OCI-LY7 (cell line): ENCODE data around the gene HOXA1. TPM values are rescaled to one million over a fixed set of nuclear protein-coding genes. Genes with fewer than 3 reads are reported as not detected.

Source experiments
- BruUV-seq: library from RNA; stranded (reverse); fragments of 400-500 nt; replicated peaks from 2 replicates; lab custom pipeline; 2021; lab: Mats Ljungman, UMichigan
- CTCF ChIA-PET: fragments of 300-600 bp; sonication (Branson Sonifier 250); formaldehyde crosslinking; loops from one replicate; lab custom pipeline; 2022; ENCODE audit warnings: antibody characterized with exemption; ENCODE audit not compliant: unreplicated experiment; lab: Charles Lee
- POLR2A ChIA-PET: fragments of 300-600 bp; sonication (Branson Sonifier 250); formaldehyde crosslinking; loops from one replicate; lab custom pipeline; 2022; ENCODE audit warnings: antibody characterized with exemption; lab: Charles Lee
- DNase-seq: peaks from one replicate; pipeline ENCODE4 v3.0.0-alpha.2; 2015; ENCODE audit warnings: low spot score
- H2AFZ ChIP-seq: fragments of 200-600 bp; sonication (generic), shearing (Covaris generic); 2 replicates; pipeline ENCODE4 v1.6.1; 2014; ENCODE audit warnings: mild to moderate bottlenecking, antibody characterized with exemption, low read length, moderate library complexity
- H3K27ac ChIP-seq: fragments of 200-600 bp; sonication (generic); 2 replicates; pipeline ENCODE4 v1.5.1; 2014; ENCODE audit warnings: mixed run types, low read depth, mild to moderate bottlenecking, moderate library complexity, low read length, inconsistent platforms; ENCODE audit not compliant: poor library complexity, severe bottlenecking
- H3K36me3 ChIP-seq: fragments of 200-600 bp; sonication (generic); 2 replicates; pipeline ENCODE4 v1.6.1; 2014; ENCODE audit warnings: mild to moderate bottlenecking, antibody characterized with exemption, low read length, moderate library complexity, mixed read lengths; ENCODE audit not compliant: insufficient read depth
- H3K4me1 ChIP-seq: fragments of 200-600 bp; sonication (generic); 2 replicates; pipeline ENCODE4 v1.5.1; 2014; ENCODE audit warnings: mild to moderate bottlenecking, low read length; ENCODE audit not compliant: insufficient read depth, poor library complexity, severe bottlenecking
- H3K4me2 ChIP-seq: fragments of 200-600 bp; sonication (generic); 2 replicates; pipeline ENCODE4 v1.6.1; 2014; ENCODE audit warnings: mild to moderate bottlenecking, low read length
- H3K4me3 ChIP-seq: fragments of 200-600 bp; sonication (generic); 2 replicates; pipeline ENCODE4 v1.5.1; 2014; ENCODE audit warnings: mild to moderate bottlenecking, low read depth, low read length; ENCODE audit not compliant: poor library complexity, severe bottlenecking
- H3K79me2 ChIP-seq: fragments of 200-600 bp; sonication (generic); 2 replicates; pipeline ENCODE4 v1.6.1; 2016; ENCODE audit warnings: low read depth, mild to moderate bottlenecking, low read length, moderate library complexity, mixed read lengths; ENCODE audit not compliant: insufficient read depth
- H3K9me2 ChIP-seq: fragments of 200-600 bp; sonication (generic); 2 replicates; pipeline ENCODE4 v1.6.1; 2016; ENCODE audit warnings: mild to moderate bottlenecking, low read length, mixed read lengths; ENCODE audit not compliant: insufficient read depth
- H3K9me3 ChIP-seq: fragments of 200-600 bp; sonication (generic); 2 replicates; pipeline ENCODE4 v1.6.1; 2014; ENCODE audit warnings: mild to moderate bottlenecking, mixed run types, low read length, mixed read lengths
- H4K20me1 ChIP-seq: fragments of 200-600 bp; sonication (generic); 2 replicates; pipeline ENCODE4 v1.6.1; 2014; ENCODE audit warnings: mild to moderate bottlenecking, antibody characterized with exemption, low read length, moderate library complexity, mixed read lengths; ENCODE audit not compliant: insufficient read depth
- EZH2phosphoT487 ChIP-seq: fragments of 200-600 bp; sonication (generic); IDR thresholded peaks from 2 replicates; pipeline ENCODE4 v1.6.1; 2018; ENCODE audit warnings: low read depth, borderline replicate concordance, mild to moderate bottlenecking, mixed run types, antibody characterized with exemption, low read length, moderate library complexity, mixed read lengths
- intact Hi-C: fragments of 100-400 bp; cut with micrococcal nuclease; formaldehyde crosslinking; loops from one replicate; pipeline ENCODE4 v1.10.0; 2022; ENCODE audit not compliant: unreplicated experiment
- total RNA-seq, 2 experiments: library from RNA; depleted of rRNA in 1 of 2; stranded (reverse); fragments of >200 nt in 1 of 2; shearing (Covaris generic) in 1 of 2; gene quantifications; 2 replicates each; pipeline ENCODE4 v1.2.3, GENCODE V29; 2014 to 2022
- TF ChIP-seq, protein P1 (sequence below): fragments of 200-600 bp; sonication (generic); conservative IDR thresholded peaks from 2 replicates; pipeline ENCODE4 v1.5.1; 2014; ENCODE audit warnings: mild to moderate bottlenecking, antibody characterized with exemption, low read length, moderate library complexity, mixed read lengths

Gene HOXA1
- total RNA-seq, 2 experiments from 2014 or later: 3.0 to 8.2 TPM

DNA sequence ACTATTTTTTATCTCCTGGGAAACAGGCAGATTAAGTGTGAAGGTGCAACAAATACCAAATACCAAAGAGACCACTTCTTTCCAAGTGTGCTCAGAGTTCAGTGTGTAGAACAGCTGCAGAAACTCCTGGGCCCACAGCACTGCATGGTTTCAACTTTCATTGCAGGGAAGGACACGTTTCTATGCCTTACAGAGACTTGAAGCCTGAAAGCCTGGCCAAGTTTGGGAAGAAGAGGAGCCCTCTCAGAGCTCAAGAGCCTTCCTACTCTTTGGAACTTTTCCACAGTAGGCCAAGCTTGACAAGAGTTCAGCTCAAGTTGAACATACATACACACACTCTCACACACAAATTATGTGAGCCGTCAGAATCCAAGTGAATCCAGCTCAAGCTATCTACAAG, 32.2 kb upstream of the HOXA1 start:
- H3K9me2 ChIP-seq: no peaks in the 10 kb centered on the region
- POLR2A ChIA-PET: interaction anchor here (0.6 to 1.6 kb wide), 2 partner anchors 22 to 239 kb away, joined by 3 to 4 read pairs; no protein-coding TSS in a partner anchor
- no peak overlapping the region for H3K4me2 ChIP-seq
- CTCF ChIA-PET: interaction anchor here (0.9 kb wide), 1 partner anchor 31 kb away, joined by 3 read pairs; no protein-coding TSS in a partner anchor
- no peak for TF ChIP-seq EZH2phosphoT487
- TF ChIP-seq, protein P1, sequence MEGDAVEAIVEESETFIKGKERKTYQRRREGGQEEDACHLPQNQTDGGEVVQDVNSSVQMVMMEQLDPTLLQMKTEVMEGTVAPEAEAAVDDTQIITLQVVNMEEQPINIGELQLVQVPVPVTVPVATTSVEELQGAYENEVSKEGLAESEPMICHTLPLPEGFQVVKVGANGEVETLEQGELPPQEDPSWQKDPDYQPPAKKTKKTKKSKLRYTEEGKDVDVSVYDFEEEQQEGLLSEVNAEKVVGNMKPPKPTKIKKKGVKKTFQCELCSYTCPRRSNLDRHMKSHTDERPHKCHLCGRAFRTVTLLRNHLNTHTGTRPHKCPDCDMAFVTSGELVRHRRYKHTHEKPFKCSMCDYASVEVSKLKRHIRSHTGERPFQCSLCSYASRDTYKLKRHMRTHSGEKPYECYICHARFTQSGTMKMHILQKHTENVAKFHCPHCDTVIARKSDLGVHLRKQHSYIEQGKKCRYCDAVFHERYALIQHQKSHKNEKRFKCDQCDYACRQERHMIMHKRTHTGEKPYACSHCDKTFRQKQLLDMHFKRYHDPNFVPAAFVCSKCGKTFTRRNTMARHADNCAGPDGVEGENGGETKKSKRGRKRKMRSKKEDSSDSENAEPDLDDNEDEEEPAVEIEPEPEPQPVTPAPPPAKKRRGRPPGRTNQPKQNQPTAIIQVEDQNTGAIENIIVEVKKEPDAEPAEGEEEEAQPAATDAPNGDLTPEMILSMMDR: no peak
- peaks cover 4% of the 10 kb centered on the region for H3K4me1 ChIP-seq
- BruUV-seq: no TSS peak
- H2AFZ ChIP-seq: no peak overlapping the region
- H3K9me3 ChIP-seq: no peaks in the 10 kb centered on the region
- no peaks in the 10 kb centered on the region for H3K36me3 ChIP-seq
- intact Hi-C loops: no loop called here
- no peak overlapping the region for H3K4me3 ChIP-seq
- H3K27ac ChIP-seq: no peak overlapping the region
- DNase-seq: no peak
- H3K79me2 ChIP-seq: no peaks in the 10 kb centered on the region
- H4K20me1 ChIP-seq: no peaks in the 10 kb centered on the region; the same call in 1 of the 2 replicates

DNA sequence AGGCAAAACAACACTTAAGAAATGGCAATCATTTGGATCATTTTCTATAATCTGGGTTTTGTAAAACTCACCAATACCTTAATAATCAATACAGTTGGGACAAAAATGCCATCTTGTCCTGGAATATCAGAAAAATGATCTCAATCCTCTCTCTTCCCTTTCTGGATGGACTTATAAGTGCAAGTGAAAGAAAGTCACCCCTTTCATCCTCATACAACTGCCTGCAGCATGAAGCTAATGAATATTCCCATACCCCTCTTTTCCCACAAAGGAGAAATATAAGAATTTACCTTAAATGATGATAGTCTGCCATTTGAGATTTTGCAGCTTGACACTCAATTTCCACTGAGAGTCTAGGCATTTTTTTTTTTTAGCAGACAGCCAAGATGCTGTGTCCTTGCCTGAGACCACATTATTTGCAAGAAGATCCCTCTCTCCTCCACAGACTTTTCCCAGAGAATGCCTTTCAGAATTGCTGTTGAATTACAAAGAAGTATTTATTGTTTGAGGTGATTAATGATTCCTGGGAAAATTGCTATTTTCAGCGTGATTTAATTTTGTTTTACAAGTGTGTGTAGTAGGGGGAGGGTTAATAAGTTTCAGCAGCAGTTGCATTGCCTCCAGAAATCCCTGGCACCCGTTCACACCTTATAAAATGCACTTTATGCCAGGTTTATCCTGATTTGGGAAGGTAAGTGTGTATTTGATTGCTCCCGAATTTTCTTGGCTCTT, 31.0 kb upstream of the HOXA1 start:
- no TSS peak for BruUV-seq
- Histone ChIP-seq H3K27ac (no peak overlapping the region), H3K9me2 (no peaks in the 10 kb centered on the region), H3K4me1 (peaks cover 4% of the 10 kb centered on the region), H3K79me2 (no peaks in the 10 kb centered on the region), H2AFZ (no peak overlapping the region), H3K4me2 (no peak overlapping the region), H3K9me3 (no peaks in the 10 kb centered on the region), H3K36me3 (no peaks in the 10 kb centered on the region), H3K4me3 (no peak overlapping the region), H4K20me1 (no peaks in the 10 kb centered on the region; the same call in 1 of the 2 replicates)
- ChIA-PET POLR2A (no interaction called here), CTCF (no interaction called here)
- intact Hi-C loops: no loop called here
- TF ChIP-seq EZH2phosphoT487: no peak
- TF ChIP-seq, protein P1: no peak
- DNase-seq: no peak

DNA sequence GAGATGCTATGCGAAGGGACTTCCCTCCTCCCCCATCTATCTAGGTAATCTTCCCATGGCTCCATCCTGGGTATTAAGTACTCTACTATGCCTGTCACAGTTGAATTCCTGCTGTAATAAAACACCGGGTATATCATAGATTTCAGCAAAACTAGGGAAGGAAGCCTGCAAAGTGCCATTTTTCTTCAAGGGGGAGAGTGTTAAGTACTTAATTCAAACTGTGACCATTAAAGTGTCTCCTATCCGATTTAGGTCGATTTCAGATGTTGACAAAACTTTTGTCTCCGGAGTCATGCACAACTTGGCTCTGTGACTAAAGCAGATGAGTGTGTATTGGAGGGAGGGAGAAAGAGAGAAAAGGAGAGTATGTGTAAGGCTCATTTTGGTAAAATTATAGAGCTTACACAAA, 30.2 kb upstream of the HOXA1 start:
- Histone ChIP-seq H3K27ac (no peak overlapping the region), H3K4me1 (no peaks in the 10 kb centered on the region), H3K36me3 (no peaks in the 10 kb centered on the region), H3K79me2 (no peaks in the 10 kb centered on the region), H3K9me2 (no peaks in the 10 kb centered on the region), H3K4me2 (no peak overlapping the region), H2AFZ (no peak overlapping the region), H3K4me3 (no peak overlapping the region), H4K20me1 (no peaks in the 10 kb centered on the region; the same call in 1 of the 2 replicates), H3K9me3 (no peaks in the 10 kb centered on the region)
- no TSS peak for BruUV-seq
- POLR2A ChIA-PET: no interaction called here
- TF ChIP-seq, protein P1: no peak
- no peak for TF ChIP-seq EZH2phosphoT487
- intact Hi-C loops: no loop called here
- CTCF ChIA-PET: no interaction called here
- DNase-seq: no peak
